K562 (cell line): ENCODE measurements around the gene AGR2.

ENCODE experiments used
- CREB3 ChIP-seq: fragments of 450-650 bp; conservative IDR thresholded peaks from 2 replicates; pipeline ENCODE4 v1.6.1; 2016; ENCODE audit warnings: missing genetic modification characterization, low read depth, mild to moderate bottlenecking, missing compliant biosample characterization, moderate library complexity
- DEAF1 ChIP-seq: fragments of 450-650 bp; formaldehyde crosslinking; IDR thresholded peaks from 2 replicates; pipeline ENCODE4 v1.4.0; 2020; ENCODE audit warnings: mild to moderate bottlenecking, moderate library complexity
- EZH2 ChIP-seq: IDR thresholded peaks from 2 replicates; pipeline ENCODE4 v1.6.1; 2012; ENCODE audit warnings: low read depth, mild to moderate bottlenecking, inconsistent platforms, low read length, borderline replicate concordance
- FOXA3 ChIP-seq, 2 experiments: fragments of 450-650 bp in 1 of 2; sonication (generic) in 1 of 2; formaldehyde crosslinking; IDR thresholded peaks in 1 of 2; conservative IDR thresholded peaks in 1 of 2; 2 replicates each; pipeline versions ENCODE4 v1.4.0 to v1.8.0; 2020 to 2022; ENCODE audit warnings: mild to moderate bottlenecking in 2 of 2, missing genetic modification reagents in 1 of 2
- YY1 ChIP-seq, 3 experiments: IDR thresholded peaks; 2 replicates each; pipeline ENCODE4 v1.6.1; 2011; ENCODE audit warnings: low read length in 2 of 3, mild to moderate bottlenecking in 2 of 3, moderate library complexity in 2 of 3, borderline replicate concordance in 1 of 3, control low read depth in 1 of 3, low read depth in 1 of 3; ENCODE audit not compliant: insufficient read depth in 3 of 3, insufficient replicate concordance in 2 of 3, control insufficient read depth in 1 of 3, insufficient read length in 1 of 3; ENCODE audit errors: extremely low read depth in 1 of 3

GRCh38 chr7:16794986-16795385 lies 9.8 kb downstream of the AGR2 start:
- no peak for TF ChIP-seq DEAF1
- TF ChIP-seq CREB3 (tag), result no peak
- TF ChIP-seq FOXA3 (CRISPR knock-in tag; conservative IDR thresholded peaks at IDR 0.05 in 1 of 2, IDR thresholded peaks at IDR 0.05 in 1 of 2), result no peak
- no peak for TF ChIP-seq EZH2
- TF ChIP-seq YY1 (IDR thresholded peaks at IDR 0.05; ENCODE audit: borderline replicate concordance in 1 of 3, control insufficient read depth in 1 of 3, extremely low read depth in 1 of 3, insufficient read depth in 3 of 3, insufficient read length in 1 of 3, insufficient replicate concordance in 2 of 3, low read depth in 1 of 3, low read length in 2 of 3), result no peak
